D341Med (cell line): ENCODE measurements around the gene FXYD3.
"Not testable (repeated sequence)": the region's sequence is repeated elsewhere in the genome, so short reads cannot be mapped to it uniquely, and the experiment has no call there.

Experiments used
- DNase-seq: peaks from one replicate; pipeline ENCODE4 v3.0.0; 2012; ENCODE audit warnings: low spot score

FXYD3 gene

GRCh38 chr19:35086455-35086854 lies 29.2 kb upstream of the FXYD3 start:
- no peak for DNase-seq

- no peak for DNase-seq
Measured at GRCh38 chr19:35087393-35087792, 28.2 kb upstream of the FXYD3 start.

- no peak for DNase-seq
Measured at GRCh38 chr19:35088131-35088913, 27.3 kb upstream of the FXYD3 start.

GRCh38 chr19:35089554-35089953 lies 26.1 kb upstream of the FXYD3 start:
- no peak for DNase-seq

- DNase-seq, result no peak
Measured at GRCh38 chr19:35090160-35090505, 25.5 kb upstream of the FXYD3 start.

GRCh38 chr19:35090506-35091214 lies 25.0 kb upstream of the FXYD3 start:
- peak; percentile 85 for DNase-seq

GRCh38 chr19:35093430-35093829 lies 22.2 kb upstream of the FXYD3 start:
- DNase-seq, result no peak

GRCh38 chr19:35093941-35094647 lies 21.5 kb upstream of the FXYD3 start:
- no peak for DNase-seq

- no peak for DNase-seq
Measured at GRCh38 chr19:35094656-35095055, 21.0 kb upstream of the FXYD3 start.

GRCh38 chr19:35095667-35096368 lies 19.8 kb upstream of the FXYD3 start:
- no peak for DNase-seq

GRCh38 chr19:35098413-35099049 lies 17.1 kb upstream of the FXYD3 start:
- no peak for DNase-seq

GRCh38 chr19:35099155-35099896 lies 16.3 kb upstream of the FXYD3 start:
- DNase-seq, result no peak

GRCh38 chr19:35099897-35100275 lies 15.7 kb upstream of the FXYD3 start:
- DNase-seq, result no peak

GRCh38 chr19:35100588-35101533 lies 14.8 kb upstream of the FXYD3 start:
- no peak for DNase-seq

- DNase-seq, result not testable (repeated sequence)
Measured at GRCh38 chr19:35101949-35102348, 13.7 kb upstream of the FXYD3 start.

- DNase-seq, result not testable (repeated sequence)
Measured at GRCh38 chr19:35103614-35104013, 12.0 kb upstream of the FXYD3 start.

- DNase-seq, result peak; percentile 21
Measured at GRCh38 chr19:35104361-35104760, 11.3 kb upstream of the FXYD3 start.

- DNase-seq, result no peak
Measured at GRCh38 chr19:35105047-35105410, 10.6 kb upstream of the FXYD3 start.

- DNase-seq, result no peak
Measured at GRCh38 chr19:35105411-35106290, 10.0 kb upstream of the FXYD3 start.
